Measurements from ENCODE around the gene ERBIN. TPM values are rescaled to one million over a fixed set of nuclear protein-coding genes. Genes with fewer than 3 reads are reported as not detected.
"Not testable (repeated sequence)": the region's sequence is repeated elsewhere in the genome, so short reads cannot be mapped to it uniquely, and the experiment has no call there.

ERBIN gene
- total RNA-seq, 1 donor from 2014 or later: 88.5 TPM

DNA sequence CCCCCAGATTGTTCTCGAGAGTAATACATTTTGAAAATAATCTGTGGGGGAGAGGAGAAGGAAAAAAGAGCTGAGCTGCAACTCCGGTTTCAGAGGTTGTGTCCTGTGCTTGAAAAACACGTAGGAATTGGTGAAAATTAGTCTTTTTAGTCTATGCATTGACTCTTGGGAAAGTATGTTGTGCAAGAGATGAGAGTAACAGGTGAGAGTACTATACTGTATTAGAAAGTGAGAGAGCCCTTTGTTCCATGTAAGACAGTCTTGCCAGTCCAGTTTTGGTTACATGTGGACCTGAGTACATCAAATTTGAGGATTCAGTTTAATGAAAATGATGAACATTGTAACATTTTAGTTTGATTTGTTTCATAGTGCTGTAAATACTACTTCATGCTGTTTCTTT, 27.8 kb downstream of the ERBIN start:
- H3K4me1 Mint-ChIP-seq: peaks cover 51% of the 10 kb centered on the region
- CTCF ChIA-PET: no interaction called here
- ATAC-seq (ENCODE audit: low read depth): no peak
- intact Hi-C loops (cut with micrococcal nuclease): no loop called here
- H3K27ac Mint-ChIP-seq: no peak overlapping the region
- TF ChIP-seq, protein P1, sequence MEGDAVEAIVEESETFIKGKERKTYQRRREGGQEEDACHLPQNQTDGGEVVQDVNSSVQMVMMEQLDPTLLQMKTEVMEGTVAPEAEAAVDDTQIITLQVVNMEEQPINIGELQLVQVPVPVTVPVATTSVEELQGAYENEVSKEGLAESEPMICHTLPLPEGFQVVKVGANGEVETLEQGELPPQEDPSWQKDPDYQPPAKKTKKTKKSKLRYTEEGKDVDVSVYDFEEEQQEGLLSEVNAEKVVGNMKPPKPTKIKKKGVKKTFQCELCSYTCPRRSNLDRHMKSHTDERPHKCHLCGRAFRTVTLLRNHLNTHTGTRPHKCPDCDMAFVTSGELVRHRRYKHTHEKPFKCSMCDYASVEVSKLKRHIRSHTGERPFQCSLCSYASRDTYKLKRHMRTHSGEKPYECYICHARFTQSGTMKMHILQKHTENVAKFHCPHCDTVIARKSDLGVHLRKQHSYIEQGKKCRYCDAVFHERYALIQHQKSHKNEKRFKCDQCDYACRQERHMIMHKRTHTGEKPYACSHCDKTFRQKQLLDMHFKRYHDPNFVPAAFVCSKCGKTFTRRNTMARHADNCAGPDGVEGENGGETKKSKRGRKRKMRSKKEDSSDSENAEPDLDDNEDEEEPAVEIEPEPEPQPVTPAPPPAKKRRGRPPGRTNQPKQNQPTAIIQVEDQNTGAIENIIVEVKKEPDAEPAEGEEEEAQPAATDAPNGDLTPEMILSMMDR (IDR thresholded peaks at IDR 0.05): no peak
- no peaks in the 10 kb centered on the region for H3K9me3 Mint-ChIP-seq
- DNase-seq: no peak
- peaks cover 23% of the 10 kb centered on the region for H3K36me3 Mint-ChIP-seq (ENCODE audit: low read depth)
- H3K4me3 Mint-ChIP-seq: no peak overlapping the region
- no peaks in the 10 kb centered on the region for H3K27me3 Mint-ChIP-seq
- POLR2A ChIA-PET: no interaction called here

DNA sequence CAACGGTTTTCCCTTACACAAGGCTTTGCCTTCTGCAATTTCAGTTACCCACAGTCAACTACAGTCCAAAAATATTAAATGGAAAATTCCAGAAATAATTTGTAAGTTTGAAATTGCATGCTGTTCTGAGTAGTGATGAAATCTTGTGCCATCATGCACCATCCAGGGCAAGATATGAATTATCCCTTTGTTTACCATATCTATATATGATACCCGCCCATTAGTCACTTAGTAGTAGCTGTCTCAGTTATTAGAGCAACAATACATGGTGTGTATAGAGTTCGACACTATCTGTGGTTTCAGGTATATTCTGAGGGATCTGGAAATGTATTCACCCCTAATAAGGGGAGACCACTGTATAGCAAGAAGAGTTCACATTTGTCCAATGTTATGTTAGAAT, 29.4 kb downstream of the ERBIN start:
- TF ChIP-seq, protein P1 (IDR thresholded peaks at IDR 0.05): no peak
- ChIA-PET CTCF (no interaction called here), POLR2A (no interaction called here)
- DNase-seq (no peak), ATAC-seq (ENCODE audit: low read depth) (no peak)
- Mint-ChIP-seq H3K27ac (no peak overlapping the region), H3K9me3 (no peaks in the 10 kb centered on the region), H3K4me1 (peaks cover 46% of the 10 kb centered on the region), H3K4me3 (no peak overlapping the region), H3K36me3 (ENCODE audit: low read depth) (peaks cover 21% of the 10 kb centered on the region), H3K27me3 (no peaks in the 10 kb centered on the region)
- intact Hi-C loops (cut with micrococcal nuclease): no loop called here

DNA sequence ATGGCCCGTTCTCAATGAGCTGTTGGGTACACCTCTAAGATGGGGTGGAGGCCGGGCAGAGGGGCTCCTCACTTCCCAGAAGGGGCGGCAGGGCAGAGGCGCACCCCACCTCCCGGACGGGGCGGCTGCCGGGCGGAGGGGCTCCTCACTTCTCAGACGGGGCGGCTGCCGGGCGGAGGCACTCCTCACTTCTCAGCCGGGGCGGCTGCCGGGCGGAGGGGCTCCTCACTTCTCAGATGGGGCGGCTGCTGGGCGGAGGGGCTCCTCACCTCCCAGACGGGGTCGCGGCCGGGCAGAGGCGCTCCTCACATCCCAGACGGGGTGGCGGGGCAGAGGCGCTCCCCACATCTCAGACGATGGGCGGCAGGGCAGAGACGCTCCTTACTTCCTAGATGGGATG, 31.3 kb downstream of the ERBIN start:
- H3K9me3 Mint-ChIP-seq; intact Hi-C loops (cut with micrococcal nuclease); H3K27ac Mint-ChIP-seq; POLR2A ChIA-PET; H3K4me3 Mint-ChIP-seq; CTCF ChIA-PET; DNase-seq; H3K27me3 Mint-ChIP-seq; ATAC-seq (ENCODE audit: low read depth): not testable (repeated sequence)
- Mint-ChIP-seq H3K4me1 (peaks cover 59% of the 10 kb centered on the region), H3K36me3 (ENCODE audit: low read depth) (peaks cover 18% of the 10 kb centered on the region)

DNA sequence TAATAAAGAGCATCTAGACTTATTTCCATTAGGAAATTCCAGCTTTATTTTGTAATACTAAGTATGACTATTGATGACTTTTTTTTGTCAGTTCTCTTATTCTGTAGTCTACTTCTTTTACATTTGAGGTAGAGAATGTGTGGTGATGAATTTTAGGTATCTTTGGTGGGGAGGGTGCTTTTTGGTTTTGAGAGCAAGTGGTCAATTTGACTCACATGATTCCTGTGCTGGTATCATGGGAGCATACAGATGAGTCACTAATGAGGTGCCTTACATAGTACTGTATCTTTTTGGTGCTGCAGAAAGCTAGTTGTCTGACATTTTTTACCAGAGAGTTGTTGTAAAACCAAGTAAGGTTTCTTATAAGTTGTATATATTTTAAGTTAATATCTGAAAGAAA, 35.3 kb downstream of the ERBIN start:
- Mint-ChIP-seq H3K27ac (peak overlapping the region; percentile 60), H3K36me3 (ENCODE audit: low read depth) (peaks cover 17% of the 10 kb centered on the region), H3K9me3 (no peaks in the 10 kb centered on the region), H3K4me3 (peak overlapping the region; percentile 2), H3K27me3 (no peaks in the 10 kb centered on the region), H3K4me1 (peaks cover 52% of the 10 kb centered on the region)
- intact Hi-C loops (cut with micrococcal nuclease): loop anchor here (1.0 to 2.0 kb wide), 3 partner anchors 8 to 34 kb away; no protein-coding TSS in a partner anchor
- CTCF ChIA-PET: no interaction called here
- POLR2A ChIA-PET: interaction anchor here (2.0 kb wide), 1 partner anchor 11 kb away, joined by 4 read pairs; no protein-coding TSS in a partner anchor
- DNase-seq (no peak), ATAC-seq (ENCODE audit: low read depth) (peak; percentile 95)
- TF ChIP-seq, protein P1 (IDR thresholded peaks at IDR 0.05): no peak

DNA sequence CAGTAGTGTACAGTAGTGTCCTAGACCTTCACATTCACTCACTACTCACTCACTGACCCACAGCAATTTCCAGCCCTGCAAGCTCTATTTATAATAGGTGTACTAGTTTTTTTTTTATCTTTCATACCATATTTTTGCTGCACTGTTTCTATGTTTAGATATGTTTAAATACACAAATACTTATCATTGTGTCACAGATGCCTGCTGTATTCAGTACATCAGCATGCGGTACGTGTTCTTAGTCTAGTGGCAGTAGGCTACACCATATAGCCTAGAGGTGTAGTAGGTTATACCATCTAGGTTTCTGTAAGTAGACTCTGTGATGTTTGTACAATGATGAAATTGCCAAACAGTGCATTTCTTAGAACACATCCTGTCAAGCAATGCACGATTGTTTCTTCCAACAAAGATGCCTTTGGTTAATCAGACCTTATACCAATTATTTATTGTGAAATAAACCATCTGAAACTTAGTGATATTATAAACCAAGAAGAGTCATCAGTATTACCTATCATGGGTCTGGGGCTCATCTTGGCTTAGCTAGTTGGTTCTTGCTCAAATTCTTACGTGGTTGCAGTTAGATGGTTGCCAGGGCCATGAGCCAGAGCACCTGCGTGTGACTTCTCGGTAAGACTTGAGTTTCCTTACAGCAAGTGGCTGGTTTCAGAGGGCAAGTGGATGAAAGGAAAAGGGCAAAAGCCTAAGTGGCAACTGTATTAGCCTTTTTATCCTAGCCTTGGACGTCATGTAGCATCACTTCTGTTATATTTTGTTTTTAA, 41.1 kb downstream of the ERBIN start:
- no peak overlapping the region for H3K4me3 Mint-ChIP-seq
- H3K36me3 Mint-ChIP-seq (ENCODE audit: low read depth): peaks cover 17% of the 10 kb centered on the region
- H3K27me3 Mint-ChIP-seq: no peaks in the 10 kb centered on the region
- ChIA-PET CTCF (no interaction called here), POLR2A (no interaction called here)
- TF ChIP-seq, protein P1 (IDR thresholded peaks at IDR 0.05): no peak
- H3K27ac Mint-ChIP-seq: no peak overlapping the region
- DNase-seq (no peak), ATAC-seq (ENCODE audit: low read depth) (no peak)
- peaks cover 74% of the 10 kb centered on the region for H3K4me1 Mint-ChIP-seq
- intact Hi-C loops (cut with micrococcal nuclease): no loop called here
- no peaks in the 10 kb centered on the region for H3K9me3 Mint-ChIP-seq

All from activated B cell treated with CpG ODN at 0.5 μM for 24 hours (primary cell).